Uterus (tissue), 2 donors: ENCODE results near the gene TMEM266.

Source experiments
- CTCF ChIP-seq, 4 experiments: fragments of 200-600 bp in 2 of 4; fragments of 450-650 bp in 2 of 4; sonication (generic) in 2 of 4; IDR thresholded peaks; one replicate each; pipeline ENCODE4 v1.5.1; 2016 to 2019; ENCODE audit warnings: antibody characterized with exemption in 4 of 4, mild to moderate bottlenecking in 2 of 4, moderate library complexity in 1 of 4
- POLR2A ChIP-seq, 2 donors: fragments of 450-650 bp; IDR thresholded peaks; one replicate each; pipeline ENCODE4 v1.6.1; 2016; ENCODE audit warnings: antibody characterized with exemption in 2 of 2, mild to moderate bottlenecking in 1 of 2, moderate library complexity in 1 of 2

GRCh38 chr15:76033438-76033837, 26.3 kb upstream of the TMEM266 start:
- TF ChIP-seq POLR2A (IDR thresholded peaks at IDR 0.05) (no peak), CTCF (IDR thresholded peaks at IDR 0.05) (no peak)
